GM19467 (cell line): Measurements from ENCODE around the gene ZNF618.
"Not testable (repeated sequence)": the region's sequence is repeated elsewhere in the genome, so short reads cannot be mapped to it uniquely, and the experiment has no call there.

Experiments used
- ATAC-seq: cut with Tn5 transposase; IDR thresholded peaks from one replicate; pipeline ENCODE4 v1.9.1; 2021; ENCODE audit warnings: mild to moderate bottlenecking, moderate library complexity; ENCODE audit not compliant: unreplicated experiment

The ZNF618 gene

DNA sequence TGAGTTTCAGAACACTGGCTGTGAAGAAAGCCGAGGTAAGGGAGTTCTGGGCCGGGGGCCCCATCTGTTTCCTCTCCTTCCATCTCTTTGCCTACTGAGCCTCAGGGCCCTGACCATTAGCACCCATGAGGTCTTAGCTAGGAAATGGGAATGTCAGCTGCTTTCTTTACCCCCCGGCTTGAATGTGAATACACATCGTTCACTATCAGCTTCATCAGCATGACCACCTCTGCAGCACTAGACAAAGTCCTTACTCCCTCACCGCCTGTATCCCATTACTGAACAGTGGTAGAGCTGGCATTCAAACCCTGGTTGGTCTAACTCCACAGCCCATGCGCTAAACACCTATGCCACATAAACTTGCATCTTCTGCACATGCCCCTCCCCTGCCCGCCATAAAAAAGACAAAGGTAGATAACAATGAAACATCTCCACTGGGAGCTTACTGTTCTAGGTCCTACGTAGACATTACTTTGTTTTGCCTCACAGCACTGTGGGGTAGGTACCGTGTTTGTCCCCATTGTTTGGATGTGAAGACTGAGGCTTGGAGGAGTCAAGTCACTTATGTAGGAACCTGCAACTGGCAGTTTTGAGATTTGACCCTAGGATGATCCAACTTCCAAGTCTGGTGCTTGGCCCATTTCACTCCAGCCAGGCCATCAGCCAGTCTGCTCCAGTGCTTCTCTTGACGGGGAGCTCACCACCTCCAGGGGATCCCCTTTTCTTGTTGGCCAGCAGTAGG, 108.7 kb downstream of the ZNF618 start:
- ATAC-seq = no peak

DNA sequence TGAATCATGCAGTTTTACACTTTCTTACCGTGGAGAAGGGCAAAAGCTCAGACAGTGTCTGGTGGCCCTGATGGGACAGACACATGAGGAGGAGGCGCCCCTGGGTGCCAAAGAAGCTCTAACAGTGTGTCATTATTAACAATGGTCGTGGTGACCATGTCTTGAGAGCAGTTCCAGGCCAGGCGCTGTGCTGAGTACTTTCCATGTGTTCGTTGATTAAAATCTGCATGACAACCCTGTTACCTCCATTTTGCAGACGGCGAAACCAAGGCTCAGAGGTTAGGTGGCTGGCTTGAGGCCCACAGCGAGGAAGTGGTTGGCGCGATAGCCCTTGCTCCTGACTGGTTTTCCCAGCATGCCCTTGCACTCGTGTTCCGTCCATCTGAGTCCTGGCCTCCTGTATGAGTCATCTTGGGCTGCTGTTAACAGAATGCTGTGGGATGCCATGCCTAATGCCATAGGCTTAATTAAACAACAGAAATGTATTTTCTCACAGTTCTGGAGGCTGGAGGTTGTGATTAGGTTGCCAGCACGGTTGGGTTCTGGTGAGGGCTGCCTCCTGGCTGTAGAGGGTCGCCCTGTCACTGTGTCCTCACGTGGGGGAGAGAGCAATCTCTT, 110.0 kb downstream of the ZNF618 start:
- no peak for ATAC-seq

DNA sequence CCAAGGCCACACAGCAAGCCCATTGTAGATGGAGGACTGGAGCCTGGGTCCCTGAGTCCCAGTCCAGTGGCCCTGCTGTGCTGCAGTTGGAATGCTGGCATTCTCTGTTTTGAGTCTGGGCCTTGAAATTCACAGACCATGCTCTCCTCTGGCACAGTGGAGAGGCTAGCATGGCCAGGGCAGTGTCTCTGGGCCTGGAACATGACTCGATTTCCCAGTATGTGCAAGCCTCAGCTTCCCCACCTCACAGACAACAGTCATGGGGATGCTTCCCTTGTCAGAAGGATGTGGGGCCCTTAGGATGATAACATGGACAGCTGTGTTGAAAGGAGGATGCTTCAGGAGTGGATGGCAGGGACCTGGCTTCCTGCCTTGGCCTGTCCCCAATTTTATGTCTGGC, 110.8 kb downstream of the ZNF618 start:
- ATAC-seq = no peak

DNA sequence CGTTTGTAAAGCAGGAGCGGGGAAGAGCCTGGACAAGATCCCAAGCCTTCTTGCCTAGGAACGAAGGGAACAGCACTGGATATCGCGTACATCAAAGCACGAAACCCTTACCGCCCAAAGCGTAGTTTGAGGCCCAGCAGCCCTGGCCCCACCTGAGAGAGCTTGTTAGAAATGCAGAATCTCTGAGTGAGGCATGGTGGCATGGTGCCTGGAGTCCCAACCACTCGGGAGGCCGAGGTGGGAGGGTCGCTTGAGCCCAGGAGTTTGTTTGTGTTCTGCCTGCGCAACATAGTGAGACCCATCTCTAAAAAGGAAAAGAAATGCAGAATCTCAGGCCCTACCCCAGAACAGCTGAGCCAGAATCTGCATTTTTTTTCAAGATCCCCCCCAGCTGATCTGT, 111.4 kb downstream of the ZNF618 start:
- no peak for ATAC-seq

DNA sequence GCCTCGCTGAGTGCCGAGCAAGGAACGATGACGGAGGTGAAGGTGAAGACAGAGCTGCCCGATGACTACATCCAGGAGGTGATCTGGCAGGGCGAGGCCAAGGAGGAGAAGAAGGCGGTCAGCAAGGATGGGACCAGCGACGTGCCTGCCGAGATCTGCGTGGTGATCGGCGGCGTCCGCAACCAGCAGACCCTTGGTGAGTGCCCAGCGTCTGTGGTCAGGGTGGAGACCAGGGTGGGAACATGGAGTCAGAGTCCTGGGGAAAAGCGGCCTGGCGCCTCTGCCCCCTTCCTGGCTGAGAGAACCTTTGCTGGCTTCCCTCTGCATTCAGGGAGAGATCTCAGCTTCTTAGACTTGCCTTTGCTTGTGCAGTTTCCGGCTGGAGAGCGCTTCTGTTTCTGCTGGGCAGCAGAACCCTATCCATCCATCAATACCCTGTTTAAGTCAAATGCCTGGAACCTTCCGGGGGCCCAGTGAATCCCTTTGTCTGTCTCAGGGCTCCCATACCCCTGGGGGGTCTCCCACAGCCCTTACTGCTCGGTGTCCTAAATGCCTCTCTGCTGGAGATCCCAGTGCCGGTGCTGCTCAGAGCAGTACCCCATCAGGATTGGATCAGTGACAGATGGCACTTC, 112.4 kb downstream of the ZNF618 start:
- ATAC-seq = no peak

DNA sequence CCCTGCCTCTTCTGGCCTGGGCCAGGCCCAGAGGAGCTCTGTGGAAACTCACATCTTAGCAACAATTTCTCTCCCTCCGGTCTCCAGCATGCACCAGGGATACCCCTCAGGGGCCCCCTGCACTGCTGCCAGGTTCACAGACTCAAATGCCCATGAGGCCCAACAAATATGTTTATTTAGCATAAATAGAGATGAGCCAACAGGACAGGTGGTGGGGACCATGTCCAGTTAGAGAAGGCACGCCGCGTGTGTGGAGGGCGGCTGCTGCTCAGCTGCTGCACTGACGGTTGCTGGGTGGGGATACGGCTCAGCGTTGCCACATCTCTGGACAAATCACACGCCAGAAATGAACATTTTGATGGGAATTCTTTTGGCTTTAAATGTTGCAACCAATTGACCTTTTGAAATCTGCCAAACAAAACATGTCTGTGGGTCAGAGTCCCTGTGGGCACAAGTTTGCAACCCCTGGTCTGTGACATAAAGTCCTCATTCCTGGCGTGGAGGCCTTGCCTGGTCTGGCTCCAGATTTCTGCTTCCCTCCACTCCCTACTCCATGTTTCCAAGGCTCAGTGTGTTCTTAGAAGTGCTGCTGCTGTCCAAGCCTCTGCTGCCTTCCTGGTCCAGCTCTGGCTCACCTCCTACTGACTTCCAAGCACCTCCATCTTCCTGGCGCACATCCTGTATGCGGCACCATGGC, 113.1 kb downstream of the ZNF618 start:
- no peak for ATAC-seq

DNA sequence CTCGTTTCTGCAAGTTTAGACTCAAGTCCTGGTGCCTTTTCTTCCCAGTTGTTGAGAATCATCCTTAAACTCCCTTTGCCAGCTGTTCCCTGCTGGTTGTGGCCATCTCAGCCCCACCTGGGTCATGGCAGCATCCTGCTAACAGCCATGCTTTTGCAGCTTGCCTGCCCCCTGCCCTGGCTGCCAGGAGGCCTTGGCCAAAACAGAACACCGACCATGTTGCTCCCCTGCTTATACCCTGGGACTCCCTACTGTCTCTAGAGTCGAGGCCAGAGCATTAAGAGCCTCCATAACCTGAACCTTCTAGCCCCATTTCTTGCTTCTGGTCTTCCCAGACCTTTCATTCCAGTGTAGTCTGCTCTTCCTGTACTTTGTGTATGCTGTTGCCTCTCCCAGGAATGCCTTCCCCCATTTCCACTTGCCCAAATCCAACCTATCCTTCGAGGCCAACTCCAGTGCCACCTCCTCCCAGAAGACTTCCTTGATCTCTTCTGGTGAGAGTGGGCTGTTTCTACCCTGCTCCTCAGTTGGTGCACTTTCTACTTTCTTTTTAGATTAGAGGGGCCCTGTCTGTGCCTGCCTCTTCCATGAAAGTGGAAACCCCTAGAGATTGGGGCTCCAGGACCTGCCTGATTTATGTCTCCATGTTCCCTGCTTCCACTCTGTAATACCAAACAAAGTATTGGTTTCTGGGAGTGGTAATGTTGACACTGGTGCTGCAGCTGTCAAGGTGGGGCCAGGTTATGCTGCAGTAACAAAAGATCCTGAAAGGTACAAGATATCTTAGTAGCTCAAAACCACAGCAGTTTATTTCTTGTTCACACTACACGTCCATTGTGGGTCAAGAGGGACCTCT, 113.8 kb downstream of the ZNF618 start:
- no peak for ATAC-seq

DNA sequence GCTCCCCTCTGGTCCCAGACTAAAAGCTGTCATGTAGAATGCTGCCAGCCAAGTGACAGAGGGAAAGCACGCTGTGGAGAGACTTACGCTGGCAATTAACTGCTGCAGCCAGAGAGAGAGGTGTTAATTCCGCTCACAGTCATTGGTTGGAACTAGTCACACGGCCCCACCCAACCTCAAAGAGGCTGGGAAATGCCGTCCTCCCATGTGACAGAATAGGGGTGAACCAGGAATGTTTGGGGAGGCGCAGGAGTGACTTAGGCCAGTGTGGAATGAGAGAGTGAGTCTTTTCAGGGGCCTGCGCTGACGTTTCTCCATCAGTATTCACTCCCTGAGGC, 114.4 kb downstream of the ZNF618 start:
- no peak for ATAC-seq

DNA sequence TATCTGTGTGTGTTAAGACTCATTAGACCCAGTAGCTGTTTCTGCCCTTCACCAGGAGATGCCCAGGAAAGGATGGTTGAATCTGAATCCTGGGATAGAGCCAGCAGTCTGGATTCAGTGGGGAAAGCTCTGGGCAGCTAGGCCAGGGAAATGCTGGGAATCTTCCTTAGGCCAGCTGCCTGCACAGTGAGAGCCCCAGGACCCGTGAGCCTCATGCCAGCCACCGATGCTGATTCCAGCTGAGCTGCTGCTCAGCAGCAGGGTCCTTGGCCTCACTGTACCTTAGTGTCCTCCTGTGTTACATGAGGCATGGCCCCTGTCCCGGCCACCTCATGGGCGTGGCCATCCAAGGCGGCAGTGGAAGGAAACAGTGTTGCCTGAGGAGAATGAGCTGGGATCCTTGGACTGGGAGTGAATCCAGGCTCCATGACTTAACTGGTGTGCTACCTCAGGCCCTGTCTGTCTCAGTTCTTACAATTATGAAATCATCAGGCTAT, 114.9 kb downstream of the ZNF618 start:
- ATAC-seq = no peak

DNA sequence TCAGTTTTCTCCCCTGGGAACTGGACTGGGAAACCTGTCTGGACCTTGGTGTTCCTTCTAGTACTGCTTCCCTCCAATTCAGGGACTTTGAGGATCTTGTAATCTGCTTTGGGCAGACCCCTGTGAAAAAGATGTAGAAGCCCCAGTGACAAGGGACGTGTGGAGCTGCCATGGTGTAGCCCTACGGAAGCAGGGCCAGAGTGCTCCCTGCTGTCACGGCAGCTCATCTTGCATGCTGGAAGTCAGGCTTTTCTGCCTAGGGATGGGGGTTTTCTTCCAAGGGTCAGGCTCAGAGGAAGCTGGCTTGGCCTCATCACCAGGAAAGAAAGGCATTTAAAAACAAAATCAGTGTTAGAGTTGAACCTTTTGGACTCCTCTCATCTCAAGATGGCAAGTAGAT, 115.6 kb downstream of the ZNF618 start:
- ATAC-seq = no peak

DNA sequence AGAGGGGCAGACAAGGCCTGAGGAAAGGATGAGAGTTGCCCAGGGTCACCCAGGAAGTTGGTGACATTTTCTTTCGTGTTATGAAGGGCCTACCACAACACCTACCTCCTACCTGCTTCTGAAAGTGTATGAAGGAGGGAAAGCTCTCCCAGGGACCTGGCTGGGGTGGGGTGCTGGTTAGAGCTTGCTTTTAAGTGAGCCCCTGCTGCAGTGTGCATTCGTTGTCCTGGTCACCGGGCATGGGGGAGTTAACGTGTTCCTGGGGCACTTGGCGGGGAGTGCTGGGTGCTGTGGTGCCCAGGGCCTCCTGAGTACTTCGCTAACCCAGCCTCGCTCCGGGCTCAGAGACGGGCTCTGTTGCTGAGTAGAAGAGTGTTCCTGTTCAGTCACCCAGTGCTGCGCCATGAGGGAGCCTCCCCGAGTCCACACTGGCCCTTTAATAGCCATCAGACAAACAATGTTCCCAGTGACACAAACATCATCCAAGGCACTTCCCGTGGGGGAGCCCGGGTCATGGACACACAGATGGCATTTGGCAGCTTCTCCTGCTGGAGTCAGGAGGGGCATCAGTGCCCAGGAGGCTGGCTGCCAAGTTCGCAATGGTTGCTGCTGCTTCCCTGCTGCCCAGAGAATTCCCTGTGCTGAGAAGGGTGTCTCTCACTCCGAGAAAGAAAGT, 116.3 kb downstream of the ZNF618 start:
- ATAC-seq = no peak

DNA sequence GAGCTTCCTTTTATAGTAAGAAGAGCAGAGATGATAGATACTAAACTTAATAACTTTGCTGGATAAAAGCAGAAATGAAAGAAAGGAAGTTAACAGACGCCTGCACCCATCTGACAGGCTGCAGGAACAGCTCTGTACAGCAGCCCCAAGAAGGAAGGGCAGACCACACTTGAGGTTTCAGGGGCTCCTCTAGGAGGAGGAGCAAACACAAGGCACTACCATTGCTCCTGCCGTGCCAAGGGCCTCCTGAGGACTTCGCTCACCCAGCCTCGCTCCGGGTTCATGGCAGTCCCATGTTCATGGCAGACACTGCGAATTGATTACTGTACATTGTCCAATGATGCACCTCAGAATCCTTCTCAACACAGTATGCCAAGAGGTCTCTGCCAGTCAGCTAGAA, 116.9 kb downstream of the ZNF618 start:
- ATAC-seq = no peak

DNA sequence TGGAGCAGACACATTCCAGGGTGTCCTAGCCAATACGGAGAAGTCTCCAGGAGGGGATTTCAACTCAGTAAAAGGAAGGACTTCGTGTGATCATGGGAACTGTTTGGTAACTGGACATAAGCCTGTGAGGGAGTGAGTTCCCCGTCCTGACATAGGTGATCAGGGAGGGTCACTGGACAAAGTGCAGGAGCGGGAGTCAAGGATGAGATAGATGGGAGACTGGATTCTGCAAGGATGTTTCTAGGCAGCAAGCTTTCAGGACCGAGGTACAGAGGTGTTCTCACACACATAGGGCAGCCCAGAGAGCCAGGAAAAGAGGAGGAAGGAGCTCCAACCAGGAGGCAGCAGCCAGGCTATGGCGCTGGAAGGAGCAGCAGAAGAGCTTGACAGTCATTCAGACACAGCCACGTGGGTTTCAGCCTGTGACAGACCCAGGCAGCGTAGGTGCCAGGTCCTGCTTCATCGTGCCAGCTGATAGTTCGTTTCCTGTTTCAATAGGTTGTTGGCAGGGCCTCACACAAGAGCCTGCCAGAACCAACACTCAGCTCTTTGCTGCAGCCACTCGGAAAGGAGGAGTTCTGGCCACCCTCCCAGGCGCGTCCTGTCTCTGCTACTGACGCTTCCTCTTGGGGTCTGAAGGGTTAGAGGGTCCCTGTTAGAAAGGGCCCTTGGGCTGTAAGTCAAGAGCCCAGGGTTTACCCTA, 117.9 kb downstream of the ZNF618 start:
- no peak for ATAC-seq

DNA sequence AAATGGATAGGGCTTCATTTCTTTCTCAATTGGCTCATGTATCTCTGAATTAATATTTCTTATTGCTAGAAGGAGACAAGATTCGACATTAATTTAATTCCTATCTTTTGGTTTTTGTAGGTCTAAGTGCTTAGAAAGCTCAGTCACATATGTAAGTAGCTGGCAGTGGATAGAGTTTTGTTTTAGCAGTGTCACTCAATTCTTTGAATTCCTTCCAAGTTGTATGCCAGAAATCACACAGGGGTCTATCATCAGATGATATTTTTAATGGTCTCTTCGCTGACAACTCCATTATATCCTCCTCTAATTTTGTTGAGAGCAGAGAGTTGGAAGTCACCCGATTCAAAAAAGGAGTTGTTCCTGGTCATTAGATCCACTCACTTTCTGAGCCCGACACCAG, 119.3 kb downstream of the ZNF618 start:
- no peak for ATAC-seq

DNA sequence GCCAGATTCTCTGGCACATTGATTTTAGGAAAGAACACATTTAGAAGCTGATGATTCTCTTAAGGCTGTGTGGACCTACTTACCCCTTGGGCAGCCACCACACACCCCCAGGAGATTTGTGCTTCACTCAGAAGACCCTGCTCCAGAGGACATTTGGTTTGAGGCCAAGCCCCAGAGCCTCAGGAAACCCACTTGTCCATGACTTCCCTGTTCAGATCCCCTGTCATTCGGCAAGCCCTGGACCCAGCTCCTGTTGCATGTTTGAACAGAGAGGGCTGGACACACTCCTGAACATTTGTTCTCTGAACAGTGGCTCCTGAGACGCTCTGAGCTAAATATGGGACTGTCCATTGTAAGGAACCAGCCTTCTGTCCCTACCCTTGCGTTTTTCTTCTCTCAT, 119.9 kb downstream of the ZNF618 start:
- ATAC-seq = no peak

DNA sequence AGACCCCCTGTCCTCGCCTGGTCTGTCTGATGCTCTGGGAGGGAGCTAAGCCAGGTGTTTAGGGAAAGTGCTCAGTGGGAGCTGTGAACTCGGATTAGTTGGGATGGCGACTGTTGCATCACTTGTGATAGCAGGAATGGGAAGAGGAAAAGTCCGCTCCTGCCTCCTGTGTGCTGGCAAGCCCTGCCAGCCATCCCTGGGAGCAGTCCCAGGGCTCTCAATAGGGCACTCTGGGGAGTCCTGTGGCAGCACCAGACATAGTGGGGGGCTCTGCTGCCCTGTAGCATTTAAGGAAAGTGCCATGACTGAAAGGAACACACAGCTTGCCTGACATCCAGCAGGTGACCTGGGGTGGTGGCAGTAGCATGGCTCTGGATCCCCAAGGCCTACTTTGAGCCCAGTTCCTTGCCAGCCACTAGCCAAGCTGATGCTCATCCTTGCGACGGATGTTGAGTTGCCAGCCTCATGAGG, 120.5 kb downstream of the ZNF618 start:
- no peak for ATAC-seq

DNA sequence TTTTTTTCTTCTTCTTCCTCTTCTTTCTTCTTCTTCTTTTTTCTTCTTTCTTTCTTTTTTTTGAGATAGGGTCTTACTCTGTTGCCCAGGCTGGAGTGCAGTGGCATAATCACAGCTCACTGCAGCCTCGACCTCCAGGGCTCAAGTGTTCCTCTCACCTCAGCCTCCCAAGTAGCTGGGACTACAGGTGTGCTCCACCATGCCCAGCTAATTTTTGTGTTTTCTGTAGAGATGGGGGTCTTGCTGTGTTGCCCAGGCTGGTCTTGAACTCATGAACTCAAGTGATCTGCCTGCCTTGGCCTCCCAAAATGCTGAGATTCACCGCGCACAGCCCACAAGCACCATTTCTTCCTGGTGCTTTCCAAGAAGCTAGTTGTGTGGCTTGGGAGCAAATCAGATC, 121.0 kb downstream of the ZNF618 start:
- not testable (repeated sequence) for ATAC-seq

DNA sequence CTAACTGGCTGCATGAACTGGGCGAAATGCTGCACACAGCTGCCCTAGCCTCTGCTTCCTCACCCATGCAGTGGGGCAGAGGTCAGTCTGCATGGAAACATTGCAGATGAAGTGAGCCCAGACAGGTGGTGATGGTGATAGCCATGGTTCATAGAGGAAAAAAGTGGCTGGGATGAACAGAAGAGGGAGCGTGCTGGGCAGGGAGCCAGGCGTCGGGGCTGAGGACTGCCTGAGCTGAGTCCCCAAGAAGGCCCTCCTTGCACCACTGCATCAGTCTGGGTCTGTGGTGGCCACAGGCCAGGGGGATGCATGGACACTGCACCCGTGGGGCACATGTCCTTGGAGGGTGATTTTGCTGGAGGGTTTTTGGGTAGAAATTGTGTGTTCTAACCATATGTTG, 121.5 kb downstream of the ZNF618 start:
- ATAC-seq = no peak

DNA sequence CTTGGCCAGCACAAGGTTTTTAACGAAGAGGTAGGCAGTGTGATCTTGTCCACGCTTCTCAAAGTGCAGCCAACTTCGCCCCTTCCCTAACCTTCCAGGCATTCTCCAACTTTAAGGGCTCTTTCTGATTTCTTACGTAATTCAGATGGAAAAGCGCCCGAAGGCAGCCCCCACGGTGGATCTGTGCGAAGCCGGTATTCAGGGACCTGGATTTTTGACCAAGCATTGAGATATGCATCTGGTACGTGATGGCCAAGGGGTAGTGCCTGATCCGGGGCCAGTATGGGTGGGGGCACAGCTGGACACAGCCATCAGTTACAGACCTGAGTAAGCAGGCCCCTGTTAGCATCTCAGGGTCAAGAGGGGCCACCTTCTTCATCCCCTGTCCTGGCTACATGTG, 122.0 kb downstream of the ZNF618 start:
- ATAC-seq = no peak
